Body of pancreas (tissue), 4 donors: Measurements from ENCODE around the gene MAU2.

ENCODE experiments used
- POLR2A ChIP-seq, 3 donors: fragments of 450-650 bp; IDR thresholded peaks; one replicate each; pipeline ENCODE4 v1.6.1; 2016; ENCODE audit warnings: antibody characterized with exemption in 3 of 3, mild to moderate bottlenecking in 2 of 3
- TF ChIP-seq, protein P1 (sequence below), 7 experiments: fragments of 450-650 bp in 4 of 7; fragments of 200-600 bp in 3 of 7; sonication (generic) in 3 of 7; IDR thresholded peaks; one replicate each; pipeline ENCODE4 v1.5.1; 2016 to 2019; ENCODE audit warnings: antibody characterized with exemption in 7 of 7

DNA sequence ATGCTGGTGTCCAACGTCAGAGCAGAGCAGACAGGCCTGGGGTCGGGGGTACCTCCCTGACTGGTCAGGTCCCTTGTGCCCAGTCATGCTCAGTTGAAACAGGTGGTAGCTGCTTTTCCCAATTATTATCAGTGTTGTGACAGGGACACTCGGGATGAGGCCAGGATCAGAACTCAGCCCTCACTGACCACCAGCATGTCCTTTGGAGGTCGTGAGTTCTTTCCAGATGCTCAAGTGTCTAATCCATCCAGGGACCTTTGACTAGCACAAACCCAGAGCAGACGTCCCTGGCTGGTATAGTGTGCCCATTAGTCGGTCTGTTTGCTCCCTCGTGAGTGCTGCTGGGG, 22.4 kb downstream of the MAU2 start:
- TF ChIP-seq, protein P1, sequence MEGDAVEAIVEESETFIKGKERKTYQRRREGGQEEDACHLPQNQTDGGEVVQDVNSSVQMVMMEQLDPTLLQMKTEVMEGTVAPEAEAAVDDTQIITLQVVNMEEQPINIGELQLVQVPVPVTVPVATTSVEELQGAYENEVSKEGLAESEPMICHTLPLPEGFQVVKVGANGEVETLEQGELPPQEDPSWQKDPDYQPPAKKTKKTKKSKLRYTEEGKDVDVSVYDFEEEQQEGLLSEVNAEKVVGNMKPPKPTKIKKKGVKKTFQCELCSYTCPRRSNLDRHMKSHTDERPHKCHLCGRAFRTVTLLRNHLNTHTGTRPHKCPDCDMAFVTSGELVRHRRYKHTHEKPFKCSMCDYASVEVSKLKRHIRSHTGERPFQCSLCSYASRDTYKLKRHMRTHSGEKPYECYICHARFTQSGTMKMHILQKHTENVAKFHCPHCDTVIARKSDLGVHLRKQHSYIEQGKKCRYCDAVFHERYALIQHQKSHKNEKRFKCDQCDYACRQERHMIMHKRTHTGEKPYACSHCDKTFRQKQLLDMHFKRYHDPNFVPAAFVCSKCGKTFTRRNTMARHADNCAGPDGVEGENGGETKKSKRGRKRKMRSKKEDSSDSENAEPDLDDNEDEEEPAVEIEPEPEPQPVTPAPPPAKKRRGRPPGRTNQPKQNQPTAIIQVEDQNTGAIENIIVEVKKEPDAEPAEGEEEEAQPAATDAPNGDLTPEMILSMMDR (IDR thresholded peaks at IDR 0.05): no peak
- TF ChIP-seq POLR2A (IDR thresholded peaks at IDR 0.05): no peak
